ENCODE measurements around the gene MICAL3. TPM values are rescaled to one million over a fixed set of nuclear protein-coding genes. Genes with fewer than 3 reads are reported as not detected.

Gene MICAL3
- total and polyA plus RNA-seq, 9 of the 15 experiments (the other 6 are each of a cell fraction or from before 2014, with no cell fraction given): 0.53 to 32.1 (median 12.3) TPM

DNA sequence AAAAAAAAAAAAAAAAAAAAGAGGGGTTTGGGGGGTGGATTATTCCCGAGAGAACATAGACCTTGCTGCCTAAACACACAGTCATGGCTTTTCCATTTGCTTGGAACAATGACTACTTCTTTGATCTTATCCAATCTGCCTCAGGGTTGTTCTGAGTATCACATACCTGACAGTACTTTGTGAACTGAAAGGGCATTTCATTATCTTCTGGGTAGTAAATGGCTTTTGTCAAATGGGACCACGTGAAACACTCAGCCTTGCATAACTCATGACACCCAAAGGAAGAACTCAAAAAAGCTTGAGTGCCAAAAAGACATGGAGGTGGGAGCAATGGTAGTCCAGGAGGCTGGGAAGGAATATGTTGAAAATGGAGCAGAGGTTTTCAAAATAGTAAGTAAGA, 126.9 kb downstream of the MICAL3 start:
- Histone ChIP-seq H4K20me1 (replicated peaks; ENCODE audit: control insufficient read depth, insufficient read depth, low read length) (0 out of 2 replicates have a peak, but pooled peaks cover 2% of the 10 kb centered on the region), H3K9ac (ENCODE audit: insufficient read depth in 1 of 2, low read depth in 2 of 2, low read length in 2 of 2) (no peak overlapping the region), H3K9me1 (ENCODE audit: control insufficient read depth, insufficient read depth, low read length) (no peaks in the 10 kb centered on the region), H3K27ac (ENCODE audit: extremely low read depth, low read depth, low read length) (no peak overlapping the region), H3K79me2 (ENCODE audit: control insufficient read depth, insufficient read depth, low read length) (no peaks in the 10 kb centered on the region), H3K9me3 (replicated peaks; ENCODE audit: control insufficient read depth, insufficient read depth, low read depth, low read length) (no peaks in the 10 kb centered on the region), H3K4me1 (replicated peaks in 1 of 2; ENCODE audit: control insufficient read depth in 2 of 2, insufficient read depth in 2 of 2, low read length in 2 of 2) (no peaks in the 10 kb centered on the region), H3K27me3 (ENCODE audit: control insufficient read depth in 2 of 2, insufficient read depth in 2 of 2, low read length in 2 of 2) (no peaks in the 10 kb centered on the region), H3K36me3 (ENCODE audit: control insufficient read depth, insufficient read depth, low read length) (peaks cover 54% of the 10 kb centered on the region), H3K4me3 (no peak overlapping the region), H3K4me2 (ENCODE audit: insufficient read depth, low read length) (no peak overlapping the region), H2AFZ (ENCODE audit: low read depth, low read length) (no peak overlapping the region)
- WGBS (ENCODE audit: insufficient coverage, low coverage, missing lambda C conversion rate): 26% methylated on average over 2 of the region's 2 CpGs
- BruUV-seq (replicated peaks): no TSS peak
- intact Hi-C loops (cut with micrococcal nuclease) (no loop called here), in situ Hi-C loops (cut with MboI) (no loop called here)
- ChIA-PET POLR2A (no interaction called here), CTCF (ENCODE audit: low intra/inter-chr PET ratio) (no interaction called here)
- ATAC-seq (no peak), FAIRE-seq (no peak), DNase-seq (ENCODE audit: extremely low read depth in 1 of 4, low spot score in 3 of 4) (no peak)
- TF ChIP-seq NFE2 (IDR thresholded peaks at IDR 0.05; ENCODE audit: low read depth) (no peak), STAT5B (CRISPR knock-in tag; IDR thresholded peaks at IDR 0.05) (no peak), RAD21 (CRISPR knock-in tag; conservative IDR thresholded peaks at IDR 0.05 in 1 of 2, IDR thresholded peaks at IDR 0.05 in 1 of 2) (no peak), ZNF263 (CRISPR knock-in tag; IDR thresholded peaks at IDR 0.05; ENCODE audit: borderline replicate concordance) (no peak), SP1 (CRISPR knock-in tag; IDR thresholded peaks at IDR 0.05) (no peak), BCOR (IDR thresholded peaks at IDR 0.05) (no peak), JUNB (CRISPR knock-in tag; conservative IDR thresholded peaks at IDR 0.05) (no peak), FOSL1 (tag; conservative IDR thresholded peaks at IDR 0.05) (no peak), SMAD3 (CRISPR knock-in tag; conservative IDR thresholded peaks at IDR 0.05) (no peak), FOXM1 (IDR thresholded peaks at IDR 0.05; ENCODE audit: low read depth) (no peak), FOXM1 (CRISPR knock-in tag; IDR thresholded peaks at IDR 0.05; ENCODE audit: low read depth) (no peak), SPI1 (IDR thresholded peaks at IDR 0.05; ENCODE audit: borderline replicate concordance, low read depth, low read length) (no peak)

Data from K562 (cell line).